ENCODE measurements around the gene RHO.

The RHO gene

DNA sequence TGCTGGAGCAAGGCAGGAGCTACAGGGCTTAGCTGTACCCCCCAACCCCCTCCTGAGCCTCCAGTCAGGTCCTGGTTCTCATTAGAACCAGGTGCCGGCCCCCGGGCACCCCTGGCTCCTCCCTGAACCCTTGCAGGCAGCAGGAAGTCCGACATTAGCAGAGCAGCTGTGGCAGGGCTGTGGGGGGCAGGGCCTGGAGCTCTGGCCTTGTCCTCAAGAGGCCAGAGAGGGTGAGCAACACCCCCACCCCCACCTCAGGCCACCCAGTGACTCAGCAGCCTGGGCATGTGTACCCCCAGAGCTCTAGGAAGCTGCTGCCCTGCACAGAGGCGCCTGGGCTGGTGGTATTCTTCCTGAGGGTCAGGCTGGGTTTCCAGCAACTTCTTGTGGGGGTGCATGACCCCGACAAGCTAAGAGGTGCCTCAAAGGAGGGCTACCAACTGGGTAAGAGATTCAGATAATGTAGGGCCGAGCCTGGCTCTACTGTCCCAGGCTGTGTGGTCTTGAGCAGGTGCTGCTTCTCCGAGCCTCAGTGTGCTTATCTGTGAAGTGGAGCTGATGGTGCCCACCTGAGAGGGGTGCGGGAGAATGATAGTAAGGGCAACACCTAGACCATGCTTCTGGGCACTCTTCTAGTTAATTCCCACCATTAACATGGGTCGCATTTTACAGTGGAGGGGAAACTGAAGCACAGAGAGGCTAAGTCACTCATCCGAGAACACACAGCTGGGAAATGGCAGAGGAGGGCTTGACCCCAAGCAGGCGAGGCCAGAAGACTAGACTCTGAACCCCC, 30.5 kb downstream of the RHO start:
- DNase-seq (ENCODE audit: low read depth in 2 of 2, low spot score in 1 of 2), result no peak

DNA sequence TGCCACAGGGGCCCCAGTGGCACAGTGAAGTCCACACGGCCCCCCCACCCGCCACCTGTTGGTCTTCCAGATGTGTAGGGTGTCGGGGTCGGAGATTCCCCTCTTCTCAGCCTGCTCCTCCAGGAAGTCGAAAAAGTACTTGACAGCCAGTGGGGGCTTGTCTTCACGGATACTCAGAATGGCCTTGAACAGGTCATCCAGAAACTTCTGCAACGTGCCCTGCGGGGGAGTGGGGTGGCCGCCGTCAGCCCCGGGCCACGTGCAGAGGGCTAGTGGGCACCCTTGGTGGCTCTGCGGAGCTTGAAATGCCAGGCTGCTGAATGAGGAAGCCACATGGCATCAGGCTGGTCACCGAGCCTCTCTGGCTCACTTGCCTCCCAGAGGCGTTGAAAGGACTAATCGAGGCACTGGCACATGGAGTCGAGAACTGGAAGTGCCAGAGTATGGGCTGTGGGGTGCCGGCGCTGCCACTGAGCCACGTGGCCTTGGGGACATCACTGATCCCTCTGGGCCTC, 31.2 kb downstream of the RHO start:
- DNase-seq (ENCODE audit: low read depth in 2 of 2, low spot score in 1 of 2), result no peak

DNA sequence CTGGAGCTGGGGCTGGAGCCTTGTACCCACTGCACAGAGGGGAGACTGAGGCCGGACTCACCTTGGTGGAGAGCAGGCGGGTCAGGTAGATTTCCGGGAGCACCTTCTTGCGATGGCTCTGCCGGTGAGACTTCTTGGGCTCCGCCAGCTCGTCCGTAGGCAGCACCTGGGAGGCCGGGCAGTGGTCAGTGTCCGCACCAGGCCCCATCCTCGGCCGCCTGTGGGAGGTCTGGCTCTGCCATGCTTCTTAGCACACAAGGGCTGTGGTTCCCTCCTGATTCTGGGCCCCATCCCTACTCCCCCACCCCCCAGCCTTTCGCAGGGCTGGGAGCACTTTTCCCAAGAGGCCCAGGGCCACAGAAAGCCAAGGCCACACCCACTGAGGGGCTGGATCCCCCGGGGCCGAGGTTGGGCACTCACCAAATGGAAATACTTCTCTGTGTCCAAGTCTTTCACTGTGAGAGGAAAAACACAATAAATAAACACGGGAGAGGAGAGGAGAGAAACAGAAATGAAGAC, 31.9 kb downstream of the RHO start:
- DNase-seq (ENCODE audit: low read depth in 2 of 2, low spot score in 1 of 2), result no peak

DNA sequence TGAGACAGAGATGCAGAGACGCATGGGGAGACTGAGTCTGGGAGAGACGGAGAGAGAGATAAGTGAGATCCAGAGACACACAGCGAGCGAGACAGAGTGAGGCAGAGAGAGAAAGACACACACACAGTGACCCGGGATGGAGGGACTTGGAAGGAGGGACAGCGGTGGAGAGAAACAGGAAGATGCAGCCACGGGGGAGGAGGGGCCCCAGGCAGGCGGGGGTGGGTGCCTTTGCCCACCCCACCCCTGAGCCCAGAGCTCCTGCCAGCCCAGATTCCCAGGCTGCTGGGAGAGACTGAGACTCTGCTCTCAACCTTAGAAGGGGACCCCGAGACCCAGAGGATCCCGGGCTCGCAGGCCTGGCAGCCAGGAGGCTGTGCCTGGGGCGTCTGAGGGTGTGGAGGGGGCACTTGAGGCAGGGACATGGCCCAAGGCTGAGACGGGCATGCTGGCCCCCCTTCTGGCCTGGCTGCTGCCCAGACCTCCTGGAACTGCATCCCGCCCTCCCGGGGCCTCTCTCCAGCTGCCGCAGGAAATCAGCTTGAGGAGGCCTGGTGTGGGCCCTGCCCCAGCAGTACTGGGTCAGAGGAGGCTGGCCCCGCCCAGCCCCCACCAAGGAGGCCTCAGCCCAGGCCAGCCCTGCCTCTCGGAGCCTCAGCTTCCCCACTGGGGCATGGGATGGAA, 32.6 kb downstream of the RHO start:
- no peak for DNase-seq (ENCODE audit: low read depth in 2 of 2, low spot score in 1 of 2)

DNA sequence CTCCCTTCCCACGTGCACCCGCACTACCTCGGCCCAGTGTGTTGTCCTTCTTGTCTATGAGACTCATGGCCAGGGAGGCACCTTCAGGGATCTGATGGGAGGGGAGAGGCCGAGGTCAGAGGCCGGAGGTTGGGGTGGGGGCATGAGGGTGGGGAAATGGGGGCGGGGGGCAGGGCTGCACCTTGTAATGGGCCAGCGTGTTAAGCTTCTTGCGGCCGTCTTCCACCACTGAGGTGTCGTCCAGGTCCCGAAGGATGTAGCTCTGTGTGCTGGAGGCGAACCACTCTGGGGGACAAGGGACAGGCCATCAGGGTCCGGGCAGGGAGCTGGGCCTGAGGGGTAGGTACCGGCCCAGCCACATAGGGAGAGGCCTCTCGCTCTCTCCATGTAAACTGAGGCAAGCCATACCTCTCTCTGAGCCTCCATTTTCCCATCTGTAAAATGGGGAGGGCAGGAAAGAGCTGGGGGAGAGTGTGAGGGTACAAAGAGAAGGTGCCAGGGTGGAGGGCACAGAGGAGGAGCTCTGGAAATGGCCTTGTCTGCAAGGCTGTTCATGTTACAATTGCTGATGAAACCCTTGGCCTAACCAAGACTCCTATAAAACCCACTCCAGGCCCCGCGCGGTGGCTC, 33.3 kb downstream of the RHO start:
- no peak for DNase-seq (ENCODE audit: low read depth in 2 of 2, low spot score in 1 of 2)

DNA sequence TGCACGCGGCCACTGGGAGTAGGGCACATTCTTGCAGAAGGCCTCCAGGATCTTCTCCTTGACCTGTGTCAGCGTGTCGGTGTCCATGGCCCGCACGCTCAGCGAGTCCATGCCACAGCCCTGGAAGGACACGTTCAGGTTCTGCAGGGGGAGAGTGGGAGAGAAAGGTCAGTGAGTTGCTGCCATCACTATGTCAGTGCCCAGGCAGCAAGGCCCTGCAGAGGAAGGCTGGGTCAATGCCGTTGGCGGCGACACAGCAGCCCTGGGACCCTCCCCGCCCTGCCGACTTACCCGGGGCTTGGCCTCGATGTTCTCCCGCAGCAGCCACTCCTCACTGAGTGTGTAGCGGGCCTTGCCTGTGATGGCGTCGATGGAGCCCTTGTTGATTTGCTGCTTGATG, 34.4 kb downstream of the RHO start:
- no peak for DNase-seq (ENCODE audit: low read depth in 2 of 2, low spot score in 1 of 2)

DNA sequence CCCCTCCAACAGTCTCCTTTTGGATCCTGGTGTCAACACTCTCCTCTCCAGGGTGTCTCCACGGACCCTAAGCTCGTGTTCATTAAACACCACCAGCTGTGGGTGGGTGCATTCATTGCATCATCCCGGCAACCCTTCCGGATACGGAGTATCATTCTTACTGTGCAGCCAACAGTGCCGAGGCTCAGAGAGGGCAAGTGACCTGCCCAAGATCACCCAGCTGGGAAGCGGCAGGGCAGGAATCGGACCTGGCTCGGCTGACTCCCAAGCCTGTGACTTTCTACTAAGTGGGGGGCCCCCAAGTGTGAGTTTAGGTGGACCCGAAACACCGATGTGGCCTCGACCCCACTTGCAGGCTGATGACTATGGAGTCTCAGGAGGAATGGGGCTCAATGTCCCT, 34.9 kb downstream of the RHO start:
- no peak for DNase-seq (ENCODE audit: low read depth in 2 of 2, low spot score in 1 of 2)

DNA sequence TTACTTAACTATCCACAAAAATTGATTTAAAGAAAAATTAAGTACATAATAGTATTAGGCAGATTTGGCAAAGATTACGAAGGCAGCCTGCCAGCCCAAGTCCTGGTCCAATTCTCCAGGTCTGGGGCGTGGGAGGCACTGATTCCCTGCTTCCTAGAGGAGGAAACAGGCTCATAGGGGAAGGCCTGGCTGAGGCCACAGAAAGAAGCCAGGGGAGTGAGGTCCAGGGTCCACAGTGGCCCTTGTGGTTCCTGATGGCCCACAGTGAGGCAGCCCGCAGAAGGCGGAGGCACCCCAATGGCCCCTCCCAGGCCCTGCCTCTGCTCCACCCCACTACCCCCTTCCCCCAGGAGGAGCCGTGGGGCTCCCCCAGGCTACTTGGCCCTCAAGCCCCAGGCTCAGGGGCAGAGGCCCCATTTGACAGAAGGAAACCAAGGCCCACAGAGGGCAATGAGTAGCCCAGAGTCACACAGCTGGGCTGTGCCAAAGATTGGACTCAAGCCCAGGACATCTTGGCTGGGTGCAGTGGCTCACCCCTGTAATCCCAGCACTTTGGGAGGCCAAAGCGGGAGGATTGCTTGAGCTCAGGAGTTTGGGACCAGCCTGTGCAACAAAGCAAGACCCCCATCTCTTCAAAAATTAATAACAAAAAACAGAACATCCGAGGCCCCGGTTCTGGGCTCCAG, 35.6 kb downstream of the RHO start:
- DNase-seq (ENCODE audit: low read depth in 2 of 2, low spot score in 1 of 2), result no peak

DNA sequence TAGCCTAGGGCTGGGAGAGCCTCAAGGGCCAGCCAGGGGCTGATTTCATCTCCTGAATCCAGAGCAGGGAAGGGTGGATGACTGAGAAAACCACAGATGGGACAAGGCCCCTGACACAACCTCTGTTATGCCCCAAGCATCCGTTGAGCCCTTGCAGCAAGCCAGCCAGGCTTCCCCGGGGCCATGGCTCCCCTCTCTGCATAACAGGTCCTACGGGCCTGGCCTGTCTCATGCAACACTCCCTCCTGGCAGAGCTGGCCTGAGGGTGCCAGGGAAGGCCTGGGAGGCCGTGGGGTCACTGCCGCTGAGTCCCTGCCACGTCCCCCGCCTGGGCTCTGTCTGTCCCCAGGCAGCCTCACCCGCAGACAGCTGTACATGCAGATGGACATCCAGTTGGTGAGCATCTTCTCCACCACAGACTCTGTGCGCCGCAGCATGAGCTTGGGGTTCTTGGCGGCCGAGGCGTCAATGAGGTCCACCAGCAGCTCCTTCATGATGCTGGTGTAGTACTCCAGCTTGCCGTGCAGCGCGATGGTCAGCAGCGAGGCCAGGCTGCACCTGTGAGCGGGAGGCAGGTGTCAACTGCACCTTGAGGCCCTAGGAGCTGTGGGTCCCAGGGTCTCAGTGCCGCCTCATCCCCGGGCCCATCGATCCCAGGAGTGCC, 36.7 kb downstream of the RHO start:
- no peak for DNase-seq (ENCODE audit: low read depth in 2 of 2, low spot score in 1 of 2)

DNA sequence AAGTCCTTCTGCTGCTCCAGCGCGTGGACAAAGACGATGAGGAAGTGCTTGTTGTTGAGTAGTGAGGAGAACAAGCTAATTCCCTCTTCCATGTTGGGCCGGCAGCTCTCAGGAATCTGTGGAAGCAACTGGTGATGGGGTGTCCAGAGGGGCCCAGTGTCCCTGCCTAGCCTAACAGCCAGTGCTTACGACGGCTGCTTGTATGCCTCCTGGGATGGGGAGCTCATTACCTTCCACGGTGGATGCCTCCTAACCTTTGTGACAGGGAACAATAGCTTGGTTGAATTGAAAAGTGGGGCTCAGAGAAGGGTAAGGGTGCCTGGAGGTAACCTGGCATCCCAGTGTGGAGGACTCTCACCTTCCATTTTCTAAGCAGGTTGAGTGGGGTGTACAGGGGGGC, 37.5 kb downstream of the RHO start:
- DNase-seq (ENCODE audit: low read depth in 2 of 2, low spot score in 1 of 2), result no peak

DNA sequence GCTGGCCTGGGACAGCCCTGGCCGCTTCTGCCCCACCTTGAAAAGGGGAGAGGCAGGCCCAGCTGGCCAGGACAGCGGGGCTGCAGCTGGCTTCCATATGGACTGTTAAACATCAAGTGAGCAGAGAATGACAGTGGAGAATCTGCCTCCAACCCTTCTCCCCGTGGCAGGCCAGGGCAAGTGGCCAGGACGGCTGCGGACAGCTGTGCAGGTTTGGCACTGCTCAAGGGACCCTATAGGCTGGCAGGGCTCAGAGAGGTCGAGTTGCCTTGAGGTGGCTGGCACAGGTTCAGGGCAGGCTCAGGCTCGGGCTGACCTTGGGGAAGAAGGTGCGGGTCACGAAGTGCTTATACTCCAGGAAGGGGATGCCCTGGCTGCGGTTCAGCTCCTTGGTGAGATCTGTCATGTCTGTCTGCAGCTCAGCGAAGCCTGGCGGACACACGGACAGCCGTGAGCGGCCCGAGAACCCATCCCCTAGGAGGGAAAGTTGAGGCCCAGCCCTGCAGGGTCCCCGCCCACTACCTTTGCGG, 38.8 kb downstream of the RHO start:
- DNase-seq (ENCODE audit: low read depth in 2 of 2, low spot score in 1 of 2), result no peak

DNA sequence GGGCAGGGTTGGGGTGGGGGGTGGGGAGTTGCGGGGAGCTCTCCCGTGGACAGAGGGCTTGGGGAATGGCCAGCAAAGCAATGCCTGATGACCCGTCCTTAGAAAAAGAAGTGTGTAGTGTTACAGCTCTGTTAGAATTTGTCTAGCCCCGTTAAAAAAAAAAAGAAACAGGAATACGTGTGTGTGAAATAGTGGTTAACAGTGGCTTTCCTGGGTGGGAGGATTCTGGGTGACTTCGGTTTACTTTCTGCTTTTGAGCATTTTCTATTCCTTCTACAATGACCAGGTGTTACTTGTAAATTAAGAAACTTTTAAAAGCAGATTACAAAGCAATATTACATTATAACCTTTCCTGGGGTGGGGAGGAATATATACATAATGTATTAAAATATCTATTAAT, 39.5 kb downstream of the RHO start:
- no peak for DNase-seq (ENCODE audit: low read depth in 2 of 2, low spot score in 1 of 2)

DNA sequence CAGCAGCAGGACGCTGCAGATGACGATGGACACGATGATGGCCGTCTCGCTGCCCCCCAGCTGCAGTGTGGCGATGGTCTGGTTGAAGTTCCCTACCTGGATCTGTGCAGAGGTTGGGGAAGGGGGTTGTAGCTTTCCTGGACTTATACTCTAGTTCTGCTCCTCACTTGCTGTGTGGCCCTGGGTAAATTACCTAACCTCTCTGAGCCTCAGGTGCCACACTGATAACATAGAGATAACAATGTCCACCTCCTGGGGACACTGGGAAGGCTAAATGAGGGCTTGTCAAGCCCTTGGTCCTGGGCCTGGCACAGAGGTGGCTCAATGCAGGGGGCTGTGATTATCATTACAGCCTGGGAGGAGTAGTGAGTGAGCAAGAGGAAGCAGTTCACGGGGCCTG, 41.4 kb downstream of the RHO start:
- DNase-seq (ENCODE audit: low read depth in 2 of 2, low spot score in 1 of 2), result no peak

DNA sequence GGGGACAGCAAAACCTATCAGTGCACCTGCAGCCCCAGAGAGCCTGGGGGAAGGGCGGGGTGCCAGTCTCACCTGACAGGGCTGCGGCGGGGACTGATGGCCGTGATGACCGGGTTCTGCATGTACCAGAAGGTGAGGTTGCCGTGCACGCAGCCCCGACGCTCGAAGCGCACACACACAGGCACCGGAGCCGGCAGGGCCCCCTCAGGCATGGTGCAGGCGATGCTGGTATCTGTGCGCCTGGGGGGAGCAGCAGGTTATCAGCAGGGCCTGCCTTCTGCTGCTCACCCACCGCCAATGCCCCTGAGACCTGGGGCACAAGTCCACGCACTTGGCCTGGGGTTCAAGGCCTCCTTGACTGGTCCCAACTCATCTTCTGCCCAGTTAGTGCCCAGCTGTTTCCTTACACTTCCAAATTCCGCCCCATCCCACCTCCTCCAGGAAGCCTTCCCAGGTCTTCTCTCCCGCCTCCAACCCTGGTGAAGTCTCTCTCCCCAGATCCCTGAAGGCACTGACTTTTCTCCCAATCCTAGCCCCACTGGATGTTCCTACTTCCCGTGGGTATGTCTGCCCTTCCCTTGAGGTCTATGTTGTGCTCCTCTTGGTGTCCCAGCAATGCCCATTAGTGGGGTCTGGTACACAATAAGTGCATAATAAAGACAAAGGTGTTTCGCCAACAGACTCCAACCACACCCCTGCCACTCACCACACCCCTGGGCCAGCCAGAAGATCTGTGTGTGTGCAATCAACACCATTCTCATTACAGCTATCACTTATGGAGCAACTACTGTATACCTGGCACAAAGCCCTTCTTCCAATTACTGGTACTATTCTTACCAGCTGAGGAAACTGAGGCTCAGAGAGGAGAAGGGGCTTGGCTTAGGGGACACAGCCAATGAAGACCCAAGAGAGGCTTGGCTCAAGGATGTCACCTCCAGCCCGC, 43.4 kb downstream of the RHO start:
- no peak for DNase-seq (ENCODE audit: low read depth in 2 of 2, low spot score in 1 of 2)

DNA sequence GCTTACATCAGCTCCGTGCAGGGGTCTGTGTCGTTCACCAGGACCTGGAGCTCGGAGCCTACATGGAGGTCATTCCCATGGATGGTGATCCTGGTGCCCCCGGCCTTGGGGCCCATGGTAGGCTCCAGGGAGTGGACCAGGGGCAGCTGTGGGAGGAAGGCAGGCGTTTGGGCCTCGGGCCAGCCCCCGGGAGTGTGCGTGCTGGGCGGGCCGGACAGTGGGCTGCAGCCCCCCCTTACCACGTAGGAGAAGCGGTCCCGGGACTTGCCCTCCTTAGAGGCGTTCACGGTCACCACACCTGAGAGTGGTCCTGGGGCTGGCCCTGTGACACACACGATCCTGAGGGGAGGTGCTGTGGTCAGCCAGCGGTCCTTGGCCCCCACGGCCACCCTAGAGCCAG, 44.2 kb downstream of the RHO start:
- DNase-seq (ENCODE audit: low read depth in 2 of 2, low spot score in 1 of 2), result no peak

DNA sequence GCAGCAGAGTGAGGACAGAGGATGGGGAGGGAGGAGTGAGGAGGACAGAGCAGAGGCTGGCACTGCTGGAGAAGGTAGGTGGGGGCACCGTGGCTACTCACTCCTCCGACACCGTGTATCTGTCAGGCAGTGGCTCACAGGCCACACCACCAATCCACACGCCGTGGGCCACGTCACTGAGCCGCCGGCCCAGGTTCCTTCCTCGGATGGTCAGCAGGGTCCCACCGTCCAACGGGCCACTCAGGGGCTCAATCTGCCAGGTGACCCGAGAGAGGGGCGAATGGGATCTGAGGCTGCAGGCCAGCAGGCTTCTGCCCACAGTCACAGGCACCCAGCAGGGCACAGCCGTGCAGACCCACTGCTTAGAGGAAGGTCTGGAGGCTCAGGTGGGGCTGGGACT, 45.1 kb downstream of the RHO start:
- DNase-seq (ENCODE audit: low read depth in 2 of 2, low spot score in 1 of 2), result no peak

DNA sequence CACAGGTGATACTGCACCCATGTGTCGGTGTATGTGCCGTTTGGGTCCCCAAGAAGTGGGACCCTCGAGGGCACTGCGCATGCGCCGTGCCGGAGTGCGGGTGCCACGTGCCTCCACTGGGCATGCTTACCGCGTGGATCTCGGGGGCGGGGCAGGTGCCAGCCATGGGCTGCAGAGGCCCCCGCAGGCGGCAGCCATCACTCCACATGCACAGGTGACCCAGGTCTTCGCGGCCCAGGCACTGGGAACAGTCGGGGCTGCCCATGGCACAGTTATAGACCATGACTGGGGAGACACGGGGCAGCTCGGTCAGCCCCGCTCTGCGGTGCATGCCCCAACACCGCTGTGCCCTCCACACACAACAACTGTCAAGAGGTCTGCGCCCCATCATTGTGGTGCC, 45.8 kb downstream of the RHO start:
- no peak for DNase-seq (ENCODE audit: low read depth in 2 of 2, low spot score in 1 of 2)

DNA sequence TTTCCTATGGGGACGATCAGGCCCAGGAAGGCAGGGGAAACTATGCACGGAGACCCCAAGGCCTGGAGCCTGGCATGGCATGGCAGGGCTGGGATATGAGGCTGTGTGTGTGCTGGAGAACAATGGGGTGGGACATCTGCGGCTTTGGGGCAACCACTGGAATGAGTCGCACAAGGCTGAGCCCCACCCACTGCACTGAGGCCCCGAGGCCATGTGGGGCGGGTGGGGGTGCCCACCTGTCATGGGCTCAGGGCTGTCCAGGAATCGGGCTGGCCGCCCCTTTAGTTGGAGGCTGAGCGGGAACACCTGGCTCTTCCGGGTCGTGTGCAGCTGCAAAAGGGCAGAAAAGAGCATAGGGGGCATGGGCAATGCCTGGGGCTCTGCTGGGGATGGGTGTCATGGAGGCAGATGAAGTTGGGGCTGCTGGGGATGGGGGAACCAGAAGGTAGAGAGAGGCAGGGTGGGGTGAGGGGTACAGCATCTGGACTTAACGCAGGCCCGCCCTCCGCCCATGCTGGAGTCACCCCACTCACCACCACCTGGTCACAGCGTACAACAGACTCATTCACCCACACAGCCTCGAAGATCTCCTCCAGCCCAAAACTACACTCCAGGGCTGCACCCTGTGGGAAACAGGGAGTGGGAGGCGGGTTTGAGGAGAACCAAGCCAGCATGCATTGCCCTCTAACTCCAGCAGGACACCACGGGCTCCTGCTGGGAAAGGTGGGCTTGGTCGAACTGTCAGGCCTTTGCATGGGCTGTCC, 47.0 kb downstream of the RHO start:
- no peak for DNase-seq (ENCODE audit: low read depth in 2 of 2, low spot score in 1 of 2)

DNA sequence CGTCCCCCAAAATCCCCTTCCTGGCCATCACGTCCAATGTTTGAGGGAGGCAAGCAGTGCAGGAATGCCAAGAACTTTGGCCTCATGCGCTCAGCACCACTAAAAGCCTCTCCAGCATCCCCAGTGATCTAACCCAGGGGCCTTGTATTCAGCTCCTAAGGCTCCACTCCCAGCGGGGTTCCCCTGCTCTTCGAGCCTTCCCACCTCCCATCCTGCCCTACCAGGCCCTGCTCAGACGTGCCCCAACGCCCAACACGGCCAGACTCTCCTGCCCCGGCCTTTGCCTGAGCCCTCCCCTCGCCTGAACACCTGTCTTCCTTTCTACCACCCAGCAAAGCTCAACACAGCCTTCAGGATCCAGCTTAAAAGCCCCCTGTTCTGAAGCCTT, 47.6 kb downstream of the RHO start:
- DNase-seq (ENCODE audit: low read depth in 2 of 2, low spot score in 1 of 2), result no peak
